ENCODE data around the gene FLCN.
"Not testable (repeated sequence)": the region's sequence is repeated elsewhere in the genome, so short reads cannot be mapped to it uniquely, and the experiment has no call there.

The FLCN gene

GRCh38 chr17:17206913-17207335, 30.0 kb downstream of the FLCN start:
- DNase-seq, result no peak

GRCh38 chr17:17206124-17206912, 30.6 kb downstream of the FLCN start, which contains the start of gene PLD6:
Gene PLD6 (minus strand): TSS chr17:17206333. CDS start chr17:17206286, 47 bp downstream.
- peak; percentile 31 for DNase-seq

GRCh38 chr17:17205368-17206123, 31.4 kb downstream of the FLCN start:
- no peak for DNase-seq

- DNase-seq, result no peak
Observed at GRCh38 chr17:17204635-17205231, 32.2 kb downstream of the FLCN start.

- DNase-seq, result no peak
Observed at GRCh38 chr17:17204041-17204591, 32.9 kb downstream of the FLCN start.

GRCh38 chr17:17203173-17203730, 33.7 kb downstream of the FLCN start:
- DNase-seq, result no peak

GRCh38 chr17:17201907-17202306, 35.1 kb downstream of the FLCN start:
- DNase-seq, result no peak

GRCh38 chr17:17201271-17201670, 35.7 kb downstream of the FLCN start:
- no peak for DNase-seq

GRCh38 chr17:17200831-17201230, 36.1 kb downstream of the FLCN start:
- DNase-seq, result no peak

GRCh38 chr17:17200311-17200710, 36.7 kb downstream of the FLCN start:
- no peak for DNase-seq

- no peak for DNase-seq
Observed at GRCh38 chr17:17198281-17198680, 38.7 kb downstream of the FLCN start.

- no peak for DNase-seq
Observed at GRCh38 chr17:17196776-17197175, 40.2 kb downstream of the FLCN start.

GRCh38 chr17:17195466-17195865, 41.5 kb downstream of the FLCN start:
- not testable (repeated sequence) for DNase-seq

GRCh38 chr17:17191961-17192381, 45.0 kb downstream of the FLCN start:
- DNase-seq, result no peak

GRCh38 chr17:17191346-17191792, 45.6 kb downstream of the FLCN start:
- no peak for DNase-seq

GRCh38 chr17:17190188-17190587, 46.8 kb downstream of the FLCN start:
- DNase-seq, result no peak

- no peak for DNase-seq
Observed at GRCh38 chr17:17189559-17189958, 47.4 kb downstream of the FLCN start.

GRCh38 chr17:17188586-17188985, 48.4 kb downstream of the FLCN start:
- no peak for DNase-seq

GRCh38 chr17:17186551-17187505, 50.1 kb downstream of the FLCN start:
- no peak for DNase-seq

GRCh38 chr17:17186051-17186450, 50.9 kb downstream of the FLCN start:
- peak; percentile 7 for DNase-seq

- not testable (repeated sequence) for DNase-seq
Observed at GRCh38 chr17:17184985-17185757, 51.8 kb downstream of the FLCN start.

Measured in NCI-H2029 treated with DMSO at 0.1 percent for 48 hours (cell line).